Stimulated activated naive CD8-positive, alpha-beta T cell treated with anti-CD3 and anti-CD28 coated beads, Interleukin-15, Interleukin-2, amounts not matched to agents 100 ng/mL and 50 ng/mL, for 24 hours (primary cell): ENCODE results near the gene XXYLT1.
A peak's percentile ranks its signal among the peaks of the same experiment; 100 is the strongest.
"Not testable (repeated sequence)": the region's sequence is repeated elsewhere in the genome, so short reads cannot be mapped to it uniquely, and the experiment has no call there.

Experiments
- H3K27ac Mint-ChIP-seq: one replicate; pipeline ENCODE4 v1.8.0; 2021; ENCODE audit warnings: mild to moderate bottlenecking, mixed read lengths
- H3K27me3 Mint-ChIP-seq: one replicate; pipeline ENCODE4 v1.8.0; 2021; ENCODE audit warnings: mixed read lengths
- H3K36me3 Mint-ChIP-seq: one replicate; pipeline ENCODE4 v1.8.0; 2021; ENCODE audit warnings: low read depth, mixed read lengths
- H3K4me1 Mint-ChIP-seq: one replicate; pipeline ENCODE4 v1.8.0; 2021; ENCODE audit warnings: low read depth, mixed read lengths
- H3K4me3 Mint-ChIP-seq: one replicate; pipeline ENCODE4 v1.8.0; 2021; ENCODE audit warnings: mild to moderate bottlenecking, mixed read lengths
- H3K9me3 Mint-ChIP-seq: one replicate; pipeline ENCODE4 v1.8.0; 2021; ENCODE audit warnings: mixed read lengths

Gene XXYLT1

DNA sequence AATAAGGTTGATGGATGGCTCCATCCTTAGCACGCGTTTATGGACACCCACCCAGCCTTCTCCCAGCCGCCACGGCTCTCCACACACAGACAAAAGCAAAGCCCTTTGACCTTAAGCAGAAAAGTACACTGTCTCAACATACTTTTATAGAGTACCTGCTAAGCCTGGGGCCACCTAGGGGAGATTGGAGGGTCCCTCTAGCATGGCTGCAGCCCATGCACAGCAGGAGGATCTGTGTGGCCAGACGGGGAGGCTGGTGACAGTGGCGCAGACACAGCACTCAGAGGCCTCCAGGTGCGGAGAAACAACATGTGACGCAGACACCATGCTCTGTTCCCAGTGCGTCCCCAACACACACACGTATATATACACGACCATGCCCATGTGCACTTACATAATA, 174.9 kb downstream of the XXYLT1 start:
- Mint-ChIP-seq H3K4me3 (no peak overlapping the region), H3K4me1 (peaks cover 31% of the 10 kb centered on the region), H3K27ac (no peak overlapping the region), H3K9me3 (no peaks in the 10 kb centered on the region), H3K36me3 (peaks cover 6% of the 10 kb centered on the region), H3K27me3 (no peaks in the 10 kb centered on the region)

DNA sequence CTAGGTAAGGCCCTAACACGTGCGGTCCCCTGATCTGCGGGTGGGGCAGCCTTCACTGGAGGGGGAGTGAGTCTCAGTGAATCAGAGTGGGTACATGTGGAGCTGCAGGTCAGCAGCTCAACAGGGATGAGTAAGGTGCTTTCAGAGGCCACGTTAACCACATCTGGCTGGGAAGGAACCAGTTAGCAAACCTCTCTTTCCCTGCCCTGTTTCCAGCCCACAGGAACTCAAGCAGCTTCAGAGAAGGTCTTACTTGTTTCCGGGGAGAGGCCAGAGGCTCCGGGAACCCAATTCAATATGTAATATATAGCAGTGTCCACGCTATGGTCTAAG, 175.3 kb downstream of the XXYLT1 start:
- Mint-ChIP-seq H3K4me1 (peaks cover 30% of the 10 kb centered on the region), H3K36me3 (peaks cover 6% of the 10 kb centered on the region), H3K9me3 (no peaks in the 10 kb centered on the region), H3K4me3 (no peak overlapping the region), H3K27ac (no peak overlapping the region), H3K27me3 (no peaks in the 10 kb centered on the region)

DNA sequence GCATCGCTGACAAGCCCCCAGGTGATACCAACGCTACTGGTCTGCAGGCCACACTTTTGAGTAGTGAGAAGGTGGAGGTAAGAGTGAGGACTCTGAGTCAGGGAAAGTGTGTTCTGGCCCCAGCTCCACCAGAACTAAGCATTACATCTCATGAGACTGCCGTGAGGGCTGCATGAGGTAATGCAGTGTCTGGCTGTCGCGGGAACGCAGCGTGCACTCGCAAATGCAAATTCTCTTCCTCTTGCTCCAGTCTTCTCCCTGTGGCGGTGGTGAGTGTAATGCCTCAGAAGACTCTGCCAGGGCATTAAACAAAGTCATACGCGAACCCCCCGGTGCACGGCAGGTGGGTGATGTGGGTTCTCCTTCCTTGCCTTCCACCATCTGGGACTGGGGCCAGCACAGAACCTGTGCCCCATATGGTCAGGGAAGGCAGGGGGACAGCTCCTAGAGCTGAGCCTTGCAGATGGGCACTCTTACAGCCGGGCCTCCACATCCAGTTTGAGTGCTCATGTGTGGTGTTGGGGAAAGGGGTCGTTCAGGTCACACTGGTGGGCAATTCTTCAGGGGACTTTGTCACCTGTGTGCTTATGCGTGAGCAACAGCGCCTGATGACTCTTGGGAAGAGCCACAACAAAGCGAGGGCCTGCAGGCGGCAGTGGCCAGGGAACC, 175.8 kb downstream of the XXYLT1 start:
- Mint-ChIP-seq H3K4me1 (peaks cover 27% of the 10 kb centered on the region), H3K27ac (no peak overlapping the region), H3K4me3 (no peak overlapping the region), H3K9me3 (no peaks in the 10 kb centered on the region), H3K27me3 (no peaks in the 10 kb centered on the region), H3K36me3 (peaks cover 6% of the 10 kb centered on the region)

DNA sequence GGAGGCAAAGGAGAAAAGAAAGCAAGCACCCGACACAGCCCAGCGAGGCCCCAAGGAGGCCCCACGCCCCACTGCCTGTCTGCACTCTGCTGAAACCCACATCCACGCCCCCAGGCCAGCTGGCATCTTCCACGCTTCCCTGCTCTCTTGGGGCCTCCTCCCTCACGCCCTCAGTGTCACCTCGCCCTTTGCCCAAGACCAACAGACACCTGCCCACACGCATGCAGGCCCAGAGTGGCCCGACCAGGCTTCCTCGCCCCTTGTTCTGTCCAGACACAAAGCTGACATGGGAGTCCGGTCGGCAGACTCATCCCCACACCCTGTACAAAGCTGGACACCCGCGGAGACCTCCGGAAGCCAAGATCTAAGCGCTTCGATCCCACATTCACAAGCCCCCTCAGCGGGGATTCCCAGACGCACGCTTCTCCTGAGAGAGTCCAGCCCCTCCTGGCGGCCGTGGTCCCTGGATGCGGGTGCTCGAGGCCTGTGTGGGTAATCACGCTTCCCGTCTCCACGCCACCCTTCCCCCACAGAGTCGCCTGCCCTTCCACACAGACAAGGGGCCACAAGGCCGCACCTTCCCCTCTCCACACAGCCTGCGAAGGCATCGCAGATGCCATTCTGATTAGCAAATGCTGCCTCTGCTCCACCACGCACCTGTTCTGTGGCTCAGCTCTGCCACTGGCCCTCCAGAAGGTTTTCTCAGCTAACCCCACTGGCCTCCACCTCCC, 176.6 kb downstream of the XXYLT1 start:
- H3K4me3 Mint-ChIP-seq = no peak overlapping the region

DNA sequence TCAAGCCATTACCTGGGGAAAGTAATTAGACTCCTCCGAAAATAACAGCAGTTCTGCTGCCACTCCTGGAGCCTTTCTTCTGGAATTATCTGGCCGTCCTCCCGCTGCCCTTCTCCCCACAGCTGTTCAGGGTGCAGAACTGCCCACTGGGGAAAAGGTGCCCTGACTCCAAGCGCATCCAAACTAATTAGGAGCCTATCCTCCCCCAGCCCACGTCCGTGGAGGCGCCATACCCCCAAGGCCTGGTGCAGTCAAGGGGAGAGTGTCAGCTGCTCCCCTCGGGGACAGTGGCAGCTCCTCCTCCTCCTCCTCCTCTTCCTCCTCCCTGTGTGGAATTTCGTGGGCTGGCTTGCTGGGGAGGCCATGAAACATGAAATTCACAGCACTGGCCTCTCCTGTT, 177.2 kb downstream of the XXYLT1 start:
- H3K36me3 Mint-ChIP-seq = peaks cover 6% of the 10 kb centered on the region
- H3K4me3 Mint-ChIP-seq = no peak overlapping the region
- H3K9me3 Mint-ChIP-seq = no peaks in the 10 kb centered on the region
- H3K27me3 Mint-ChIP-seq = no peaks in the 10 kb centered on the region
- H3K4me1 Mint-ChIP-seq = peaks cover 27% of the 10 kb centered on the region
- H3K27ac Mint-ChIP-seq = no peak overlapping the region

More for the DNA sequence above, 176.6 kb downstream of the XXYLT1 start:
- H3K4me1 Mint-ChIP-seq = peaks cover 27% of the 10 kb centered on the region
- H3K27ac Mint-ChIP-seq = no peak overlapping the region
- H3K36me3 Mint-ChIP-seq = peaks cover 6% of the 10 kb centered on the region
- H3K27me3 Mint-ChIP-seq = no peaks in the 10 kb centered on the region
- H3K9me3 Mint-ChIP-seq = no peaks in the 10 kb centered on the region

DNA sequence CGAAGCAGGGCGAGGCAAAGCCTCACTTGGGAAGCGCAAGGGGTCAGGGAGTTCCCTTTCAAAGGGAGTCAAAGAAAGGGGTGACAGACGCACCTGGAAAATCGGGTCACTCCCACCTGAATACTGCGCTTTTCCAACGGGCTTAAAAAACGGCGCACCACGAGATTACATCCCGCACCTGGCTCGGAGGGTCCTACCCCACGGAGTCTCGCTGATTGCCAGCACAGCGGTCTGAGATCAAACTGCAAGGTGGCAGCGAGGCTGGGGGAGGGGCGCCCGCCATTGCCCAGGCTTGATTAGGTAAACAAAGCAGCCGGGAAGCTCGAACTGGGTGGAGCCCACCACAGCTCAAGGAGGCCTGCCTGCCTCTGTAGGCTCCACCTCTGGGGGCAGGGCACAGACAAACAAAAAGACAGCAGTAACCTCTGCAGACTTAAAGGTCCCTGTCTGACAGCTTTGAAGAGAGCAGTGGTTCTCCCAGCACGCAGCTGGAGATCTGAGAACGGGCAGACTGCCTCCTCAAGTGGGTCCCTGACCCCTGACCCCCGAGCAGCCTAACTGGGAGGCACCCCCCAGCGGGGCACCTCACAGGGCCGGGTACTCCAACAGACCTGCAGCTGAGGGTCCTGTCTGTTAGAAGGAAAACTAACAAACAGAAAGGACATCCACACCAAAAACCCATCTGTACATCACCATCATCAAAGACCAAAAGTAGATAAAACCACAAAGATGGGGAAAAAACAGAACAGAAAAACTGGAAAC, 182.9 kb downstream of the XXYLT1 start:
- H3K27ac Mint-ChIP-seq, H3K4me1 Mint-ChIP-seq: not testable (repeated sequence)
- H3K4me3 Mint-ChIP-seq = peak overlapping the region; percentile 32

DNA sequence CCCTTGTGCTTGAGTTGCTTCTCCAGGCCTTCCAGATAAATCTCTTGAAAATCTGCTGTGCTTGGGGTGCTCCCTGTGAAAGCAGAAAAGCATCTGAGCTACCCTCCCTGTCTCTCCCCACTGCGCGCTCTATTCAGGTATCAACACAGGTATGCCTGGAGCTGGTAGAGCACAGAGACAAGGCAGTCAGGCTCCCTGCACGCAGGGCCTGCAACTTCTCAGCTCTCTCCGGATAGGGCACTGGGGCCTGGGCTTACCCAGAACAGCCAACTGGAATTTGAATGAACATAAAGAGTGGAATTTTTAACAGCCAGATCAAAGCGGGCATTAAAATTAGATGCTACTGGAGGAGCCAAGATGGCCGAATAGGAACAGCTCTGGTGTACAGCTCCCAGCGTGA, 183.6 kb downstream of the XXYLT1 start:
- Mint-ChIP-seq H3K27me3 (no peaks in the 10 kb centered on the region), H3K4me3 (peak overlapping the region; percentile 32), H3K4me1 (peaks cover 5% of the 10 kb centered on the region), H3K36me3 (no peaks in the 10 kb centered on the region), H3K27ac (no peak overlapping the region), H3K9me3 (no peaks in the 10 kb centered on the region)

More for the DNA sequence above, 182.9 kb downstream of the XXYLT1 start:
- not testable (repeated sequence) for H3K9me3 Mint-ChIP-seq, H3K27me3 Mint-ChIP-seq, H3K36me3 Mint-ChIP-seq

DNA sequence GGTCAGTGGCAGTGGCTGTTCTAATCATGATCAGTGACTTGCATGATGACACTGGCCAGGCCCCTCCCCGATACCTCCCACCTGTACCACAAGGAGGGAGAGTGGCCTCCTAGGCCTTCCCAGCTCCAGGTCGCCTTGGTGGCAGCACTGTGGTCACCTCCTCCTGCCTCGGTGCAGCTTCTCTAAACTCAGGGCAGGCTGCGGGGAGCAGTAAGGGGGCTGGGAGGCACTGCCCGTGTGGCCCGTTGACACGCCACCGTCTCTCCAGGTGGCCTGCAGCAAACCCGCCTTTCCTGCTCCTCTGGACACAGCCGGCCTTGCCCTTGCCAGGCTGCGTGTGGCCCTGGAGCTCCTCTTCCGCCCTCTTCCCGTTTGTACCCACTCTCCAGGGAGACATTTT, 184.1 kb downstream of the XXYLT1 start:
- no peaks in the 10 kb centered on the region for H3K9me3 Mint-ChIP-seq
- H3K4me3 Mint-ChIP-seq = no peak overlapping the region
- peaks cover 5% of the 10 kb centered on the region for H3K4me1 Mint-ChIP-seq
- no peaks in the 10 kb centered on the region for H3K36me3 Mint-ChIP-seq
- no peak overlapping the region for H3K27ac Mint-ChIP-seq
- H3K27me3 Mint-ChIP-seq = no peaks in the 10 kb centered on the region

DNA sequence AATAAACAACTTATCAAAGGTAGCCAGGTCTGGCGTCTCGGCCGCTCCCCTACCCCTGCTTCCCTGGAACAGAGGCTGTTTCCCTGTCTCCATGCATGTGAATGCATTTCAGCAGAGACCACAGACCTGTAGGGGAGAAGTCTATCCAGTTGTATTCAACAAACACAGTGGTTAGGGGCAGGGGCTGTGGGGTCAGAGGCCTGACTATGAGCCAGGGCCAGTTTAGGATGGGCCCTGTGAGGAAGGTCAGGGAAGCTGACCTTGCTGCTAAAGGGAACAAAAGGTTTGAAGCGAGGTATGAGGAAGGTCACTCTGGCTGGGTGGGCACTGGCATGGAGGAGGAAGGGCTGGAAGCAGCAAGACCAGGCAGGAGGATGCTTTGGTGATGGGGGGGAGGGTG, 184.6 kb downstream of the XXYLT1 start:
- no peaks in the 10 kb centered on the region for H3K27me3 Mint-ChIP-seq
- H3K9me3 Mint-ChIP-seq = no peaks in the 10 kb centered on the region
- no peaks in the 10 kb centered on the region for H3K36me3 Mint-ChIP-seq
- H3K4me3 Mint-ChIP-seq = no peak overlapping the region
- no peak overlapping the region for H3K27ac Mint-ChIP-seq
- H3K4me1 Mint-ChIP-seq = peaks cover 5% of the 10 kb centered on the region

DNA sequence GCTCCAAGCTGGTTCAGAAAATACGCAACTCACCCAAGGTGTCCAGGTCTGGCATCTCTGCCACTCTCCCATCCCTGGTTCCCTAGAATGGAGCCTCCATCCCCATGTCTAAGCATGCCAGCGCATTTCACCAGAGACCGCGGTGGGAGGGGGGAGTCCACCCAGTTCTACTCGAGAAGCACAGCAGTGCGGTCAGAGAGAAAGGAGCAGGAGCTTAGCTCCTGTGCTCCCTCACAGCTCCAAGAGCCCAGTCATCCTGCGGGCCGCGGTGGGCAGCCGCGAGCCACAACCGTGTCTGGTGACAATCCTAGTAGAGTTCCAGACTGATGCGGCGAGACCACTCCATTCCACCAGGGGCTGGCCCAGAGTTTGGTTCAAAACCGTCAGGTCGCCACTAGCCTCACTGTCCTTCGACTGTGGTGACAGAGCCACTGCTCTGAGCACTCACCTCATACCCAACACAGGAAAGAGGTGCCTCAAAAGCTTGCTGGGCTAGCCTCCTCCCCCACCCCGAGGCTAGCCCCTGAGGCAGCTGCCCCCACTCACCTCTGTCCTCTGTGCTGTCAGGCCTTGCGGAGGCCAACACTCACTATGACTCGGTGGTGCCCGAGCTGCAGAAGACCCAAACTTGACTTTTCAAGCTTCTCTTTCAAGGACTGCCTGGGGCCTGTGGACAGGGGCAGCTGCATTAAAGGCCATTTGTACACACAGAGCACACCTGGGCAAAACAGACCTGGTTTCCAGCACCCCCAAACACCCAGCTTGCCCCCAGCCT, 185.4 kb downstream of the XXYLT1 start:
- H3K36me3 Mint-ChIP-seq = no peaks in the 10 kb centered on the region
- H3K27me3 Mint-ChIP-seq = no peaks in the 10 kb centered on the region
- H3K4me1 Mint-ChIP-seq = peaks cover 5% of the 10 kb centered on the region
- H3K27ac Mint-ChIP-seq = no peak overlapping the region
- H3K9me3 Mint-ChIP-seq = no peaks in the 10 kb centered on the region
- H3K4me3 Mint-ChIP-seq = no peak overlapping the region

DNA sequence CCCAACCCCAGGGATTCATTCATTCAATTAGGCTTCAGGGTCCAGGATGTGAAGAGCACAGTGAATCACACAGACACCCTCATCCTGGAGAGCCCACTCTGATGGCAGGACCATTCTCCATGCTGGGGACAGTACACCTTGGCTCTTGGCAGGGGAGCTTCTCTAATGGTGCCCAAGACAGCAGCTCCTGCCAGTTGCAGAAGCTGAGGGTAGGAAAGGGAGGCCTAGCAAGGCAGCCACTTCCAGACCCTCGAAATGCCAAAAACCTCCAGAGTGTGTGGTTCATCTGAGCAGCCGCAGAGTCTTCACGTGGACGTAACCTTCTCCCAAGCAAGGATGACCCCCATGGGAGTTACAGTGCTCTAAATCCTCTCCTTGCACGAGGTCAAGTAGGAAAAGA, 186.2 kb downstream of the XXYLT1 start:
- Mint-ChIP-seq H3K27me3 (no peaks in the 10 kb centered on the region), H3K4me3 (no peak overlapping the region), H3K36me3 (no peaks in the 10 kb centered on the region), H3K27ac (no peak overlapping the region), H3K9me3 (no peaks in the 10 kb centered on the region), H3K4me1 (peaks cover 10% of the 10 kb centered on the region)

DNA sequence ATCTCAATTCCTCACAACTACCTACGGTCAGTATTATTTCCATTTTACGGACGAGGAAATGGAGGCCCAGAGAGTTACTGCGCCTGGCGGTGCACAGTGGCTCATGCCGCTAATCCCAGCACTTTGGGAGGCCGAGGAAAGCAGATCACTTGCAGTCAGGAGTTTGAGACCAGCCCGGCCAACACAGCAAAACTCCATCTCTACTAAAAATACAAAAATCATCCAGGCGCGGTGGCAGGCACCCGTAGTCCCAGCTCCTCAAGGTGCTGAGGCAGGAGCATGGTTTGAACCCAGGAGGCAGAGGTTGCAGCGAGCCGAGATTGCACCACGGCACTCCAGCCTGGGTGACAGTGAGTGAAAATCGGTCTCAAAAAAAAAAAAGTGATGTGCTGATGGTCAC, 187.3 kb downstream of the XXYLT1 start:
- Mint-ChIP-seq H3K36me3 (no peaks in the 10 kb centered on the region), H3K27me3 (no peaks in the 10 kb centered on the region), H3K9me3 (no peaks in the 10 kb centered on the region), H3K27ac (no peak overlapping the region), H3K4me1 (peaks cover 14% of the 10 kb centered on the region), H3K4me3 (no peak overlapping the region)

DNA sequence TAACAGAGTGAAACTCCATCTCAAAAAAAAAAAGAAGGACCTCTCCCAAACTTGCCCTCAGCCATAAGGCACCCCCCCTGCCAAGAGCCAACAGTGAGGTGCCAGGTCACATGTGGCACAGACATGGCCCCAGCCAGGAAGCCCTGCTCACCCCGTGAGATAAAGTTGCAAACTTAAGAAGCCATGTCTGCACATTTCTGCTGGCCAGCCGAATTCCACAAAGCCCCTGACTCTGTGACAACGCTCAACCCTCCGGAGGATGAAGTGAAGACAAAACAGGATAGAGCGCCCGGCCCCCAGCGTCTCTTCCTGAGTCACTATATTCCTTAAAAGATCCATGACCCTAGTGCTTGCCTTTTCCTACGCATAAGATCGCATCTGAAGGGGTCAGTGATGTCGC, 188.1 kb downstream of the XXYLT1 start:
- Mint-ChIP-seq H3K27ac (no peak overlapping the region), H3K27me3 (no peaks in the 10 kb centered on the region), H3K4me3 (no peak overlapping the region), H3K4me1 (peaks cover 14% of the 10 kb centered on the region), H3K36me3 (no peaks in the 10 kb centered on the region), H3K9me3 (no peaks in the 10 kb centered on the region)

DNA sequence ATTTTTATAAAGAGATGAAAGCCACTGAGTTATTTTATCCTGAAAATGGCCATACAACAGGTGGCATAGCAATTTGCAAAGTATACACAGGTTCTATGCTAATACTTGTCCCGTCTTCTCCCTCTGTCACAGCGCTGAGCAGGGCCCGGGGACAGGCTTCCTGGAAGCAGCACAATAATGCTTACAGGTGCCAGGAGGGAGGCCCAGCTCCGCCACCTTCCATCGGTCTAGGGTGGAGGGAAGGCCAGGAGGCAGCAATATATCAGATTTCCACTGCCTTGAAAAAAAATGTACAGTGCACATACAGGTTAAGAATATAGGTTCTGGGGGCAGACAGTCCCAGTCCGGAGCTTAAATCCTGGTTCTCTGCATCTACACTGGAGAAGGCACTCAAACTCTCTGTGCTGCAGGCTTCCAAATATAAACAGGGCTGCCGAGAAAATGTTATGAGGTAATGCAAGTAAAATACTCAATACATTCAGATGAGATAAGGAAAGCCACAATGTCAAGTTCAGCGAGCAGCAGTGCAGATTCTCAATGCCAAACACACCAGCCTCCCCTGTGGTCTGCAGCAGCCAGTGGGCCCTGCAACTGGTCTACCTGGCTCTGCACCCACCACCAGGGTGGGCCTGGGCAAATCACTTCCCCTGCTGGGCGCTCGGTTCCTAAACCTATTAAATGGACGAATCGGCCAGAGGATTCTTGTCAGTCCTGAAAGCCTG, 189.6 kb downstream of the XXYLT1 start:
- no peak overlapping the region for H3K4me3 Mint-ChIP-seq
- peaks cover 9% of the 10 kb centered on the region for H3K4me1 Mint-ChIP-seq
- H3K9me3 Mint-ChIP-seq = no peaks in the 10 kb centered on the region
- H3K27ac Mint-ChIP-seq = no peak overlapping the region
- no peaks in the 10 kb centered on the region for H3K36me3 Mint-ChIP-seq
- H3K27me3 Mint-ChIP-seq = no peaks in the 10 kb centered on the region
